HG03432 (cell line): ENCODE results near the gene USP25.

Source experiments
- ATAC-seq: cut with Tn5 transposase; IDR thresholded peaks from one replicate; pipeline ENCODE4 v1.9.1; 2021; ENCODE audit warnings: mild to moderate bottlenecking, moderate library complexity; ENCODE audit not compliant: unreplicated experiment

The USP25 gene

DNA sequence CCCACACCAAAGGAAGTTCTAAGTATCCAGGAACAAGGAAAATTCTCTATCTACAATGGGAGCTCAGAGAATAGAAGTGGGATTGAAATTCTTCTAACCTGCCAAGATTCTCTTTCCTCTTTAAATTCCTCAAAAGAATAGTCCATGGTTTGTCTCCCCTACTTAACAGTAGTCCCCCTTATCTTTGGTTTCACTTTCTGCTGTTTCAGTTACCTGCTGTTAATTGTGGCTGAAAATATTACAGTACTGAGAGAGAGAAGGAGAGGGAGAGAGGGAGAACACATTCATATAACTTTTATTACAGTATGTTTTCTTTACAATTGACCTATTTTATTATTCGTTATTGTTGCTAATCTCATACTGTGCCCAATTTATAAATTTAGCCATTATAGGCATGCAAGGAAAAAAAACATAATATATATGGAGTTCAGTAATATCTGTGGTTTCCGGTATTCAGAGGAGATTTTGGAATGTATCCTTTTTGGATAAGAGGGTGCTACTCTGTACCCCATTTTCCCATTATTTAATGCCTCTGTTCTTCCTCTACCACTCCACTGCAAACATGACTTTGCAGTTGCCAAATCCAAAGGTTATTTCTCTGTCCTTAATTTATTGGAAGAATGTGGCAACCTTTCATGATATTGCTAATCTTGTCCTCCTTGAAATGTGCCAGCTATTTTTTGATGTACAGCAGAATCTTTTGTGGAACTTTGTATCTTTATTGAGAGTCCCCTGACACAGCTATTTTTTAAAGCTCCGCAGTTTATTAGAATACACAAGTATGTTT lies 68.0 kb downstream of the USP25 start:
- ATAC-seq = peak; percentile 69

DNA sequence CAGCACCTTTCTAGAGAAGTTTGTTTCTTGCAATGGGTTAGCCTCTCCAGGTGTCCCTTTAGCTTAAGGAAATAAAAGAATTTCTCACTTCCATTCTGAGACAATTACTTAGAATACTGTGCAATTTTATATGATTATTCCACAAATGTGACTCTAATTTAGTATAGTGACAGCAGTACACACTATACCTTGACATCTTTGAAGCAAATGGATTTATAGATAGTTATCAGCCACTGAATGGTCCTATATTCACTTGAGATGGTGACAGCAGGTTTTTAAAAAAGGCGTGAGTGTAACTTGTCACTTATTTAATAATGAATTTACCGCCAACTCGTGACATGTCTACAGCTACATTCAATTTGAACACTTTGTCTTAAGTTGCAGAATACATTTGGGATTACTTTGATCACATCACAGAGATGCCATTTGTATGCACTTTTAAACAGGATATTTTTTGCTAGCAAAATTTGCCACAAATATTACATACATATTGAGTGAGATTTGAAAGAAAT lies 71.6 kb downstream of the USP25 start:
- no peak for ATAC-seq

DNA sequence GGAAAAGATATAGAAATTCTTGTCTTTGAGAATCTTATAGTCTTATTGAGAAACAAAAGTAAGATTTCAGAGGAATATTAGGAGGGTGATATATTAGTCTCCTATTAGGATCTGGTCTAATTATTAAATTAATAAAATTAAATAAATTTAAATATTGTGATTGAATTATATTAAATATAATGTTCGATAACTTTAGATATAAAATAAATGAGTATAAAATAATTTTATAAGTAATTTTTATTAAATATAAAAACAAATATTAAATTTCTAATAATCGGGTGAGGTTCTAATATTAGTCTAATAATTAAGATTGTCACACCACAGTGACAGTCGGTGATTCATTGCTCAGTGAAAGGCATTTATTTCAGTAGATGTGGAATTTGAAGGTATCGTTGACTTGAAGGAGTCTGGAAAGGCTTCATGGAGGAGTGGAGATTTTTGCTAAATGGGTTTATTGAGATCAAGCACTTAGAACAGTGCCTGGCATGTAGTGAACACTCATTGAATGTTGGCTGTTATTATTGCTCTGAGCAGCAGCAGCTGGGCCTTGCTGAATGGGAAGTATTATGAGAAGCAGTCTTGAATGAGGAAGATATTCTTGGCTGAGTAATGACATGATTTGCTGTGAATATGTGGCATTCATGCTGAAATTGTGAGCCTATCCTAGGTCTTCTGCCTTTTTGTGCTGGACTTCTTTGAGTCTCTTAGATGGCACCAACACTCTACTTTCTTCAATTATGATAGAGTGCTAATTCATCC lies 74.6 kb downstream of the USP25 start:
- ATAC-seq = no peak

DNA sequence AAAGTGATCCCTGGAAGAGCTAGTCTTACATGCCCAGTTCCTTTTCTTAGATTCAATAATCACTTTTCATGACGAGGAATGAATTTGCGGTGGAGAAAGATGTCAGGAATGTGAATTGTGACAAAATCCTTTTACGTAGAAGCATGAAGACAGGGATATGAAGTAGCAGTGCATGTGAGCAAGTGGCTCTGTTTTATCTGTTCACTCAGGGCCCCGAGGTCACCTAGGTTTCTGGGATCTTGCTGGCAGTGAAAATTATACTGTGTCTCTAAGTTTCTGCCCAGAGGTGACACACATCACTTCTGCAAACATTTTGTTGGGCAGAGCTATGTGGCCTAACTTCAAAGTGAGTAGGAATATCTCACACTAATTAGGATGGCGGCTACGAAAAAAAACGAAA lies 79.3 kb downstream of the USP25 start:
- ATAC-seq = no peak

DNA sequence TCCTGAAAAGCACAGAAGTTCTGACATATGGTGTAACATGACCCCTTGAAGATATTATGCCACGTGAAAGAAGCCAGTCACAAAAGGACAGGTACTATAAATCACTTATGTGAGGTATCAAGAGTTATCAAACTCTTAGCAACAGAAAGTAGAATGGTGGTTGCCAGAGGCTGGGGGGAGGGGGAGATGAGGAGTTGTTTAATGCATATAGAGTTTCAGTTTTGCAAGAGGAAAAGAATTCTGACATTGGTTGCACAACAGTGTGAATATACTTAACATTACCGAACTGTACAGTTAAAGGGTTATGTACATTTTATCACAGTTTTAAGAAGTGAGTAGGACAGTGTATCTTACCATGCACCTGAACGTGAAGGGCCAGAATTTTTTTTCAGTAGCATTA lies 80.0 kb downstream of the USP25 start:
- ATAC-seq = no peak

DNA sequence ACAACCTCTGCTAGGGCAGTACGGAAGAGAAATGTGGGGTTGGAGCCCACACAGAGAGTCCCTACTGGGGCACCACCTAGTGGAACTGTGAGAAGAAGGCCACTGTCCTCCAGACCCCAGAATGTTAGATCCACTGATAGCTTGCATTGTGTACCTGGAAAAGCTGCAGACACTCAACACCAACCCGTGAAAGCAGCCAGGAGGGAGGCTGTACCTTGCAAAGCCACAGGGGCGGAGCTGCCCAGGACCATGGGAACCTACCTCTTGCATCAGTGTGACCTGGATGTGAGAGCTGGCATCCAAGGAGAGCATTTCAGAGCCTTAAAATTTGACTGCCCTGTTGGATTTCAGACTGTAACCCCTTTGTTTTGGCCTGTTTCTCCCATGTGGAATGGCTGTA lies 85.5 kb downstream of the USP25 start:
- no peak for ATAC-seq

DNA sequence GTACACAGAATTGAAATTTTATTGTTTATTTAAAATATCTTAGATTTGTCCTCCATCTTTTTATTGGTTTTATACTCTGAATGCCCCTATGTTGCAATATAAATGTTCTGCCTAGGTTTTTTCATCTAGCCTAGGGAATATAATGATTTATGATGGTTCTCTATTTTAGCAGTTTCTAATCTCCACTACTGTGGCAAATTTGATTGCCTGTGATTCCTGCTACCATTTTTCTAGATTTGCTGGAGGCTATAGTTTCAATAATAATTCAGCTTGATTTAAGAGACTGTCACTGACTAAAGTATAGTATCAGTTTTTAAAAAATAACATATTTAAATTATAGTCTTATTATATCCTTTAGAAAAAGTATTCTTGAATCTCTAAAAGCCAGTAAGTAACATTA lies 90.5 kb downstream of the USP25 start:
- ATAC-seq = no peak

DNA sequence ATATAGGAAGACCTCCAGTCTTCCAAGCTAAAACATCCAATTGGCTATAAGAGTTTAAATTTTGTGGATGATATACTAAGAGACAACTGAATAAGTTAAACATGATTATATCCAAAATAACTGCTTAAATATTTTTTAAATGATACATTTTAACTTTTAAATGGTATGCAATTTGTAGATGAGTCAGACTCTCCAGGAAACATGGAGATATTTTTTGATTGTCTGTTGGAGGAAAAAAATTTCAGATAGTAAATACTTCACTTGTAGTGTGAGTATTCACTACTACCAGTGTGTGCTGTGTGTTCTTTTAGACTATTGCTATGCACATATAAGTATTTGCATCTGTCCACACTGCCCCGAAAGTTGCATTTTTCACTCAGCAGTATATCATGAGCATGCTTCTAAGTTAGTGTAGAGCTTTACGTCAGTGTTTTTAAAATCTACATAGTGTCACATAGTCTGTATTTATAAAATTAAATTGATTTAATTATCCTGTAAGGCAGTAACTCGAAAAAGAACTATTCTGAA lies 91.1 kb downstream of the USP25 start:
- ATAC-seq = no peak

DNA sequence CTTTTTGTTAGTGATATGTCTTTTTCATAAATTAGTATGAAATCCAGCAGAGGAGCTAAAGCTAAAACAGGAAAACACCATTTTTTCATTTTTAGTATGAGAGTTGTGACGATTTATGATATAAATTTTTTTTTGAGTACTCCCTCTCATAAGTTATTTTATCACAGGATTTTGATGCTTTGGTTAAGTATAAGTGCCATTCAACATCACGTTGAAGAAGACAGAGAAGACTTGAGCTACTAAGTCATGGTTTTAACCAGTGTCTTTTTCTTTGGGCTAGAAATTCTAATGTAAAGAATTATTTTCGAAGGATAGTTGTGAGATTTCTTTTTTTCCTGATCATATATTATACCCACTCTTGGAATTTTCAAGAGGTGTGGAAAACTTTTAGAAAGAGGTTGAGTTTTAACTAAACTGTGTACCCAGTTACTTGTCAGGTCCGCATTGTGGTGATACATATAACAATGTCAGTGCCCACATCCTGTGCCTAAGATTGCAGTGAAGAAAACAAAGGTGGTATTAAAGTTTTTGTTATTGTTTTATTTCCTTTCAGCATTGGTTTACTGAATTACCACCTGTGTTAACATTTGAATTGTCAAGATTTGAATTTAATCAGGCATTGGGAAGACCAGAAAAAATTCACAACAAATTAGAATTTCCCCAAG lies 93.8 kb downstream of the USP25 start:
- no peak for ATAC-seq

DNA sequence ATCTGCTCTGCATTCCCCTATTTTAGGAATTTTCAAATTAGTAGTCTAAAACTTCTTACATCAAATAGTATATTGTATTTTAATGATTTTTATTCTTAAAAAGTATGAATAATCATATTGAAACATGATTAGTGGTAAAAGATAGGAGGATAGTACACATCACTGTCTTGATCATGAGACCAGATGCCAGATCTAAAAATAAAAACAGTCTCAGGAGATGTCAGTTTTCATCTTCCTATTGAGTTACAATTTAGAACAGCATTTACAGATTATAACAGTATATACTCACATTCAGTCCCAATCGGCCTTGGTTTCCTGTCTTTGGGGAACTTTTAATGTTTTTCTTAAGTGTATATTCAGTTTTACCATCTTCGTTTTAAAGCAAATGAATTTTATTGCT lies 95.9 kb downstream of the USP25 start:
- ATAC-seq = peak; percentile 5

DNA sequence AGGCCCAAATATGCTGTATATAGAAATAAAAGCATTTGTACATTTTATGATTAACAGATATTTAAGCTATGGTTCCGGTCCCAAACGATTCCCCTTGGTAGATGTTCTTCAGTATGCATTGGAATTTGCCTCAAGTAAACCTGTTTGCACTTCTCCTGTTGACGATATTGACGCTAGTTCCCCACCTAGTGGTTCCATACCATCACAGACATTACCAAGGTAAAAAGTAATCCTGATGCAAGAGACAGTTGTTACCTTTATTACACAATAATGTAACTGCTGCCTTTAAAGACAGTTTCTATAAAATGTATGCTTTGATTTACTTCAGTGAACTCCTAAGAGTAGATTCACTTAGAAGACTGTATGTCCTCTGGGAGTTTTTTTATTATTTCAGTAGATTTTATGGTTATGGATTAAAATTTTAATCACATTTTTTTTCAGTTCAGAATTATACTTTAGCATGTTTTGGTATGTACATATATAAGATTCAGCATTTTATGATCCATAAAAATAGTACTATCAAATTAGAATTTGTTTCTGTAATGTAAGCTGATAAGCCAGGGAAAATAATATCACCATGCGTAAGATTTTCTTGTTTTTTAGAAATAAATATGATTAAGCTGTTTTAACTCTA lies 96.5 kb downstream of the USP25 start:
- ATAC-seq = peak; percentile 77

DNA sequence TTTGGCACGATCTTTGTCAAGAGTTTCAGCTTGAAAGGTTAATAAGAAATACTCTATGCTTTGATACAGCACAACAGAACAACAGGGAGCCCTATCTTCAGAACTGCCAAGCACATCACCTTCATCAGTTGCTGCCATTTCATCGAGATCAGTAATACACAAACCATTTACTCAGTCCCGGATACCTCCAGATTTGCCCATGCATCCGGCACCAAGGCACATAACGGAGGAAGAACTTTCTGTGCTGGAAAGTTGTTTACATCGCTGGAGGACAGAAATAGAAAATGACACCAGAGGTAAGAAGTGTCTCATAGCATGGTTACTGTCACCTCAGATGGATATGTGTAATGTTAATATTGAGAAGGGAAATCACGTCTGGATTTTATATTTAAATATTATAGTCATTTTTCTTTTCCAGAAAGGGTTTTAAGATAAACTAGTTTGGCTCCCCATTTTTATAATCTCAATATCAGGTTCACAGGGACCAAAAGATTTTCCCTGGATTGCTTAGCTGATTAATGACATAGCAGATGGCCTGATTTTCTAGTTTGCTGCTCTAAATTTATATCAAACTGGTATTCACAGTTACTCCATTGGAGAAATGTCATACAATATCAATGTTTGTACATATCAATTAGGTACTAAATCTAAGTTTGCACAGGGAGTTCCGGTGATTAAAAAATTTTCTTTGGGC lies 97.3 kb downstream of the USP25 start:
- no peak for ATAC-seq

DNA sequence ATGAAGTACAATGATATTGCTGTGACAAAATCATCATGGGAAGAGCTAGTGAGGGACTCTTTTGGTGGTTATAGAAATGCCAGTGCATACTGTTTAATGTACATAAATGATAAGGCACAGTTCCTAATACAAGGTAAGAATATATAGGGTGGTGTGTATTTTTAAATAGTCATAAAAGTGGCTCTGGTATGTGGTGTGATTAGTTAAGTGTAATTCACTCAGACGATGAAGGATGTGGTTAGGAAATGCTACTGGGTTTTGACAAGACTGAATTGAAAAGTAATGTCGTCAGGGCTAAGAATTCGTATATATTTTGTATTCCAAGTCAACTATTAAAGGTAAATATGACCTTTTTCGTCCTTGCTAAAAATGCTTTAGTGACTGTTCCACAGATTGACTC lies 101.7 kb downstream of the USP25 start:
- no peak for ATAC-seq

DNA sequence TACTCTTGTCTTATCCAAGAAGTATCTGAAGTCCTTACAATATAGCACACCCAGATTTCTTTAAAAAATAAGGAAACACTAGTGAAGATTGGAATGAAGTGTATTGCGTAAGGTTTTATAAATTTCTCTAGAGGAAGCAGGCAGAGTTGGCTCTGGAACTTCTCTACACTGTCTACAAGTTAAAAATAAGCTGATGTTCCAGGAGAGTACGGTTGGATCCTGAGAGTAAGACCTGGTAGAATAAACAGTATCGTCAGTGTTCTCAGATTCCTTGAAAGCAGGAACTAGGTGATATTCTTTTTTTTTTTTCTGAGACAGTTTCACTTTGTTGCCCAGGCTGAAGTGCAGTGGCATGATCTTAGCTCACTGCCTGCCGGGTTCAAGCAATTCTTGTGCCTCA lies 107.9 kb downstream of the USP25 start:
- no peak for ATAC-seq

DNA sequence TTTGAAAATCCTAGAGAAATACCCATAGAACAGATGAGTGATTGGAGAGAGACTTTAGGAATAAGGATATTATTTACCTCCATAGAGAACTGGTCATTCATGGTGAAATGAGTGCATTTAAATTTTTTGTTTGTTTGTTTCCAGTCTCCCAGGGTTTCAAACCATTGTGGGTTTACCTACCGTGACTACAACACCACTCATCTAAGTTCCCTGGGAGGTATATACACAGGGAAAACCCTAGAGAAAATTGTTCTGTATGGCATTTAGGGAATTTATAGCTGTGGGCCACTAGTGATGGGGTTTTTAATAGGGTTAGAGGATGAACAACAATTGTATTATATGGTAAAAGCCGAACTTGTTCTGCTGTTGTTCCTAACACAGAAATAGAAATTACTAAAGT lies 109.2 kb downstream of the USP25 start:
- ATAC-seq = no peak

DNA sequence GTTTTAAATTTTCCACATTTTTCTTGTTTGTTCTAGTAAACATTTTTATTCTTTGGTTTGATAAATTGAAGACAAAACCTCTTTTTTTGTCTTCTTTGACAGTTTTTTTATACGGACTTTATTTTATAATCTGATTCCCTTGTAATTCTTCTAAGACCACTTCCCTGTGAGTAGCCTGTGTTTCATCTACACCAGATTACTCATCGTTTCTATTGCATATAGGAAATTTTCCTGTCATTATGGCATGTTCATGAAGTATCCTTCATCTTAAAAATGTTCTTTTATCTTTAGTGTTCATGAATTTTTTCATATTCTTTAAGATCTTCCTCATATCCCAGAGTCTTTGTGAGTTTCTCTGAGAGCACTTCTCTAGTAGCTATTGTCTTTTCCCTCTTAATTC lies 109.8 kb downstream of the USP25 start:
- ATAC-seq = no peak

DNA sequence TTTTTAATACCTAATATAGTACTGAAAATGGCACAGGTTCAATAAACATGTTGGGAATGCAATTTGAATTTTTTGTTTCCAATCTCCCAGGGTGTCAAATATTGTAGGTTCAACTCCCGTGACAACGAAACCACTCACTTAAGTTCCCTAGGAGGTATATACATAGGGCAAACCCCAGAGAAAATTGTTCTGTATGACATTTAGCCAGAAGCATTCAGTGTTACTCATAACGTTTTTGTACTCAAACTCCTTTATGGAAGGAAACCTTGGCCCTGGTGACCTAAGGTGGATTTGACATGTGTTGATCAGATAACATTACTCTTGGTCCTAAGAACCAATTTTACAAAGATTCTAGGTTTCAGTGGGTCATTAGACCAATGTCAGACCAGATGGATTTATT lies 110.6 kb downstream of the USP25 start:
- no peak for ATAC-seq

DNA sequence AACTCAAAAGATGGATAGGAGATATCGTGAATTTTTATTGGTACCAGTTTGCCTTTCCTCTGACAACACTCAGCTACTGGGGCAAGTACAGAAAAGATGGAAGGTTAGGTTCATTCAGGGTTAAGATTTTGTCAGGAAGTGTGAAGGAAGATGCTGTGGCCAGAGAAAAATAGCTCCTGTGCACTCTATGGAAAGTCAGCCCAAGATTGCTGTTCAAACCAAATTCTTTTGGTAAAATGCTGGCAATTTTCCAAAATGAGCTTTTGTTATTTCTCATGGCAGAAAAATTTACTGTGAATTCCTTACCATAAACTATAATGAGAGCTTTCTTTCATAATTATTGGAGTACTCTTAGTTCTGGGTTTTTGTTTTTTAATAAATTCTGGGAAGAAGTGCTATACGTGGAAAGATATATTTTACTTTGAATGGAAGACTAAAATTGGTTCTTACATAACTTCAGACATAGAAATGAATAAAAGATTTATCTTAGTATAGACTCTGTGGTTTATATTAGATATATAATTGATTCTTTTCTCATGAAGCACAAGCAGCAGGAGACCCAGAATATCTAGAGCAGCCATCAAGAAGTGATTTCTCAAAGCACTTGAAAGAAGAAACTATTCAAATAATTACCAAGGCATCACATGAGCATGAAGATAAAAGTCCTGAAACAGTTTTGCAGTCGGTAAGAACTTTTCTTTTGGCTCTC lies 112.2 kb downstream of the USP25 start:
- no peak for ATAC-seq

DNA sequence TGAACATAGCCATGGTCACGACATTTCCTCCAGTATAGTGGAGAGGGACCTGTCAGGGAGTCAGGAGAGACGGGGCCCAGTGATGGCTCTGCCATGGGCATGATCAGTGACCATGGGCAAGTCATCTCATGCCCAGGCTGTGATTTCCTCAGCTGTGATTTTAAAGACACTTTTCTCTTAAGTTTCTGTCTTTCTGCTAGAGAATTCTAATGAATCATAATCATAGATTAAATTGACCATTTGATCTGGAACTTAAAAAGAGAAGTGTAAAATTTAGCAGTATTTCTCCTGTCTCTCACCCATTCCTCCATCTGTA lies 112.7 kb downstream of the USP25 start:
- no peak for ATAC-seq

DNA sequence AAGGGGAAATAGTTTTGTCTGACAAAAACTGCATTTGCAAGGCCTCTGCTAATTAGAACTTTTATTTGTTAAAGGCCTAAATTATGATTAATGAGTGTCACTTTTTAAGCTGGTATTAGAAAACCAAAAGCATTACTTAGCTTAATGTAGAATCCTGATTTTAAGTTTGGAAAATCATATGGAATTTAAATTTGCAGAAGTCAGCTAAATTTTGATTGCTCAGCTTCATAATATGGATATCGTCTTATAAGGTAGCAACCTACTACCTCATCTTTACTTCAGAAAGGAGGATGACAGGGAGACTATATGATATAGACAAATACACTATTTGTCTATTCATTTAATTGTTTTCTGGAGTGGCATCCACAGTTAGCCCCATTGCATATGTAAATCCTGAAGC lies 114.0 kb downstream of the USP25 start:
- no peak for ATAC-seq
